SJSA1 (cell line): ENCODE results near the gene PLEKHM3. TPM values are rescaled to one million over a fixed set of nuclear protein-coding genes. Genes with fewer than 3 reads are reported as not detected.

Experiments used
- DNase-seq, 2 experiments: peaks; one replicate each; pipeline ENCODE4 v3.0.0-alpha.2; 2015 to 2020; ENCODE audit warnings: low spot score in 2 of 2, low read depth in 1 of 2
- H3K27ac ChIP-seq: fragments of 250-450 bp; sonication (Bioruptor Pico); 2 replicates; pipeline ENCODE4 v1.5.1; 2020; ENCODE audit warnings: mild to moderate bottlenecking, moderate library complexity
- H3K27me3 ChIP-seq: fragments of 250-450 bp; sonication (Bioruptor Pico); replicated peaks from 2 replicates; pipeline ENCODE4 v1.5.1; 2020; ENCODE audit warnings: mild to moderate bottlenecking, moderate library complexity
- H3K36me3 ChIP-seq: fragments of 250-450 bp; sonication (Bioruptor Pico); 2 replicates; pipeline ENCODE4 v1.5.1; 2020; ENCODE audit warnings: mild to moderate bottlenecking
- H3K4me1 ChIP-seq: fragments of 250-450 bp; sonication (Bioruptor Pico); replicated peaks from 2 replicates; pipeline ENCODE4 v1.6.1; 2021; ENCODE audit warnings: mild to moderate bottlenecking
- H3K4me3 ChIP-seq: fragments of 250-450 bp; sonication (Bioruptor Pico); 2 replicates; pipeline ENCODE4 v1.5.1; 2020; ENCODE audit warnings: mild to moderate bottlenecking
- H3K9me3 ChIP-seq: fragments of 250-450 bp; sonication (Bioruptor Pico); replicated peaks from 2 replicates; pipeline ENCODE4 v1.5.1; 2020; ENCODE audit warnings: mild to moderate bottlenecking
- total RNA-seq: library from RNA; depleted of rRNA; stranded (reverse); fragments of >200 nt; shearing (Covaris generic); gene quantifications from 2 replicates; pipeline ENCODE4 v1.2.3, GENCODE V29; 2014

The PLEKHM3 gene
- total RNA-seq, 1 experiment from 2014 or later, result 5.8 TPM

- no peak for DNase-seq
- no peaks in the 10 kb centered on the region for H3K9me3 ChIP-seq
- H3K27me3 ChIP-seq, result no peaks in the 10 kb centered on the region
- no peak overlapping the region for H3K27ac ChIP-seq
- H3K36me3 ChIP-seq, result no peaks in the 10 kb centered on the region
- no peaks in the 10 kb centered on the region for H3K4me1 ChIP-seq
- no peak overlapping the region for H3K4me3 ChIP-seq
Measured at GRCh38 chr2:208047840-208048239, 22.5 kb upstream of the PLEKHM3 start.

DNA sequence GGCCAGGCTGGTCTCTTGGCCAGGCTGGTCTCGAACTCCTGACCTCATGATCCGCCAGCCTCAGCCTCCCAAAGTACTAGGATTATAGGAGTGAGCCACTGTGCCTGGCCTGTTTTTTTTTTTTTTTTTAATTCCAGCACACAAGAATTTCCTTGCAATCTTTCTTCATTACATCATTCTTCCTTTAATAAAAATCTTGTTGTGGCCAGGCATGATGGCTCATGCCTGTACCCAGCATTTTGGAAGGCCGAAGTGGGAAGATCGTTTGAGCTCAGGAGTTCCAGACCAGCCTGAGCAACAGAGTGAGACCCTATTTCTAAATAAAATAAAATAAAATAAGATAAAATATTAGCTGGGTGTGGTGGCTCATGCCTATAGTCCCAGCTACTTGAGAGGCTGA lies 21.4 kb upstream of the PLEKHM3 start:
- no peaks in the 10 kb centered on the region for H3K36me3 ChIP-seq

GRCh38 chr2:208042450-208042849 lies 17.1 kb upstream of the PLEKHM3 start:
- DNase-seq, result no peak
- Histone ChIP-seq H3K9me3 (no peaks in the 10 kb centered on the region), H3K27me3 (no peaks in the 10 kb centered on the region; the same call in 1 of the 2 replicates), H3K36me3 (no peaks in the 10 kb centered on the region), H3K27ac (no peak overlapping the region), H3K4me1 (no peaks in the 10 kb centered on the region), H3K4me3 (no peak overlapping the region)

More for the DNA sequence above, 21.4 kb upstream of the PLEKHM3 start:
- H3K27me3 ChIP-seq, result no peaks in the 10 kb centered on the region
- no peaks in the 10 kb centered on the region for H3K4me1 ChIP-seq
- no peak overlapping the region for H3K4me3 ChIP-seq
- no peaks in the 10 kb centered on the region for H3K9me3 ChIP-seq
- no peak for DNase-seq
- no peak overlapping the region for H3K27ac ChIP-seq

DNA sequence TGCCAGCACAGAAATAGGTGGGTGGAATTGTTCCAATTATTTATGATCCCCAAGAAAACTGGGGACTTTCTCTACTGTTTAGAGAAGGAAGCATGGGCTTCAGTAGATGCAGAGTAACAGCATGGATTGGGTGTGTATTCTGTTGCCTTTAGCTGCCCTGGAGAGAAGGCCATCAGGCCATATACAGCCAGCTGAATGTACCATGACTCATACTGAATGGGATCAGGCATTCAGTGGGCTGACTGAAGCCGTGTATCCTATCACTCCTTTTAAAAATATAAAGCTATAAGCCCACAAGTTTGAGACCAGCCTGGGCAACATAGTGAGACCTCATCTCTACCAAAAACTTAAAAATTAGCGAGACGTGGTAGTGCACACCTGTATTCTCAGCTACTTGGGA lies 16.7 kb upstream of the PLEKHM3 start:
- DNase-seq, result no peak
- Histone ChIP-seq H3K27me3 (no peaks in the 10 kb centered on the region; the same call in 1 of the 2 replicates), H3K9me3 (no peaks in the 10 kb centered on the region), H3K36me3 (no peaks in the 10 kb centered on the region), H3K4me1 (no peaks in the 10 kb centered on the region), H3K27ac (no peak overlapping the region), H3K4me3 (no peak overlapping the region)

- no peak overlapping the region for H3K4me3 ChIP-seq
- no peak overlapping the region for H3K27ac ChIP-seq
- no peaks in the 10 kb centered on the region; the same call in 1 of the 2 replicates for H3K27me3 ChIP-seq
- no peaks in the 10 kb centered on the region for H3K4me1 ChIP-seq
- no peaks in the 10 kb centered on the region for H3K36me3 ChIP-seq
- no peaks in the 10 kb centered on the region for H3K9me3 ChIP-seq
- DNase-seq, result peak; percentile 37 to 74
Measured at GRCh38 chr2:208040199-208041171, 15.2 kb upstream of the PLEKHM3 start.

DNA sequence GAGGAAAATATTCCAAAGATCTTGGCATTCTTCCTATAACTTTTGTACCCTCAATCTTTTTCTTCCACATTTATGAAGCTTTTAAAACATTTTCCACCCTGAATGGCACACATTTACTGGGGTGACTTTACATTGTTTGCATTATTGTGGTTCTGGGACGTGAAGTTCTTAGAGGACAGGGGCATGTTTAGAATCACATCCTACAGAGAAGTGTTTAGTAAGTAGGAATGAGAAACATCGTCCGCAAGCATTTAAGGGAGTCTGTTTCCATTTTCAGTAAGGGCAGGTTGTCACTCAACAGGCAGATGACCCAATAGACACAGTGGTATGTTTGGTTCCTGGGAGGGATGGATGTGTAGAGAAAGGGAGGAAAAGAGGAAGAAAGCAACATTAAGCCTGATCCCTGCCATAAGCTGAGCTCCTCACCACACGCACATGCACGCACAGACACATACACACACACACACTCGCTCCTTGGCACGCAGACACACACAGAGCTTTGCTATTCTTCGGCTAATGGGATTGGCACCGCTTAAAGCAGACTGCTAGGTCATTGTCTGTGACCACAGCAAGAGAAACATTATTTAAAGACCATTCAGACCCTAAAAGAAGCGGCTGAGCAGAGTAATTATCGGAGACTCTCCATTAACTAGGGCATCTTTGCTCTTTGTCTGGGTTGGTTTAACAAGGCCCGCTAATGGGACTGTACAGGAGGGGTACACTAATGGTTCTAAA lies 14.2 kb upstream of the PLEKHM3 start:
- Histone ChIP-seq H3K27ac (no peak overlapping the region), H3K4me1 (no peaks in the 10 kb centered on the region), H3K9me3 (no peaks in the 10 kb centered on the region), H3K36me3 (no peaks in the 10 kb centered on the region), H3K27me3 (no peaks in the 10 kb centered on the region; the same call in 1 of the 2 replicates), H3K4me3 (no peak overlapping the region)
- DNase-seq, result no peak

DNA sequence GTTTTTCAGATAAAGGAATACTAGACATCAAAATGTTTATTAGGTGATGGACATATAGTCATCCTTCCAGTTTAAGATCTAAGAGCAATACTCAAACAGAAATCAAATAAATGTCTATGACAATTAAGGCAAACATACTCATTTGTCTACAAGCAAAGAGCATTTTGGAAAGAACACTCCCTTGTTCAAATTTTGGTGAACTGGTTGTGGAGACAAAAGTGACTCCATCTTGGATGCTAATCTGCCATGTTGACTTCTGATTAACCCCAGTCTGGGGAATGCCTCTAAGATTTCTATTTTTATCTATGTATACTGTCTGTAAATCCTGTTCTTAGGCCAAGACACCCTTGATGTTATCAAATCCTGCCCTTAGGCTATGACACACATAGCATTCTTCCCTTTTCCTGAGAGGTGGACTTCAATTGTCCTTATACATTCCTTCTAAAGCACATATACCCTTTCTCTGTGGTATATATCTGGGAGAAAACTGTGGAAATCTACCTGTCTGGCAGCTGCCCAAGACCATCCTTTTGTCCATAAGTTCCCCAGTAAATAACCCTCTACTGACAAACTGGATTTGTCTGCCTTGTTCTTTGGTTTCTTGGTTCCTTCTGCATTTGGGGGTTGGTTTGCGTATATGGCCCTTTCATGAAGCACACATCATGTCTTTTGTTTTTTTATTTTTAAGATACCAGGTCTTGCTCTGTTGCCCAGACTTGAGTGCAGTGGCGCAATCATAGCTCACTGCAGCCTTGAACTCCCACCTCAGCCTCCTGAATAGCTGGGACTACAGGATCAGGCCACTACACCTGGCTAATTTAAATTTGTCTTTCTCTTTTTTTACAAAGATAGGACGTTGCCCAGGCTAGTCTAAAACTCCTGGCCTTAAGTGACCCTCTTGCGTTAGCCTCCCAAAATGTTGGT lies 12.5 kb upstream of the PLEKHM3 start:
- no peaks in the 10 kb centered on the region; the same call in 1 of the 2 replicates for H3K27me3 ChIP-seq
- H3K9me3 ChIP-seq, result no peaks in the 10 kb centered on the region
- no peak overlapping the region for H3K27ac ChIP-seq
- H3K4me1 ChIP-seq, result no peaks in the 10 kb centered on the region
- DNase-seq, result no peak
- H3K4me3 ChIP-seq, result no peak overlapping the region
- no peaks in the 10 kb centered on the region for H3K36me3 ChIP-seq

DNA sequence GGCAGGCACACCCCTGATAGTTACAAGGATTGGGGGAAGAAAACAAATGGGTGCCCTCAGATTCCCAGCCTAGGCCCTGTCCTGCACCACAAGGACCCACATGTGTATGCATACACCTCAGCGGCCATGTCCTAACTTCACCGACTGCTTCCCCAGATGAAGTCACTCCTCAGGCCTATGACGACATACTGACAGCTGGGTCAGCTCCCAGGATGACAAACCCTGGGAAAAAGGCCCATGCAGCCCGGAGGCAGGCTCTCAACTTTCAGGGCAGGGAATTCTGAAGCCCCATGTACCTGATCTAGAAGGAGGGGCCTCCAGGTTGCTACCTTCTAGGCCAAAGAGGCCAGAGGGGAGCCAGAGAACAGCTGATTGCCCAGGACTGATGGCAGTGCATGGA lies 11.0 kb upstream of the PLEKHM3 start:
- Histone ChIP-seq H3K9me3 (no peaks in the 10 kb centered on the region), H3K36me3 (no peaks in the 10 kb centered on the region), H3K27ac (no peak overlapping the region), H3K4me3 (no peak overlapping the region), H3K27me3 (no peaks in the 10 kb centered on the region; the same call in 1 of the 2 replicates), H3K4me1 (no peaks in the 10 kb centered on the region)
- DNase-seq, result no peak

GRCh38 chr2:208034503-208035140 lies 9.3 kb upstream of the PLEKHM3 start:
- Histone ChIP-seq H3K27ac (no peak overlapping the region), H3K4me1 (no peaks in the 10 kb centered on the region), H3K36me3 (no peaks in the 10 kb centered on the region), H3K27me3 (no peaks in the 10 kb centered on the region; the same call in 1 of the 2 replicates), H3K9me3 (no peaks in the 10 kb centered on the region), H3K4me3 (no peak overlapping the region)
- DNase-seq, result no peak

DNA sequence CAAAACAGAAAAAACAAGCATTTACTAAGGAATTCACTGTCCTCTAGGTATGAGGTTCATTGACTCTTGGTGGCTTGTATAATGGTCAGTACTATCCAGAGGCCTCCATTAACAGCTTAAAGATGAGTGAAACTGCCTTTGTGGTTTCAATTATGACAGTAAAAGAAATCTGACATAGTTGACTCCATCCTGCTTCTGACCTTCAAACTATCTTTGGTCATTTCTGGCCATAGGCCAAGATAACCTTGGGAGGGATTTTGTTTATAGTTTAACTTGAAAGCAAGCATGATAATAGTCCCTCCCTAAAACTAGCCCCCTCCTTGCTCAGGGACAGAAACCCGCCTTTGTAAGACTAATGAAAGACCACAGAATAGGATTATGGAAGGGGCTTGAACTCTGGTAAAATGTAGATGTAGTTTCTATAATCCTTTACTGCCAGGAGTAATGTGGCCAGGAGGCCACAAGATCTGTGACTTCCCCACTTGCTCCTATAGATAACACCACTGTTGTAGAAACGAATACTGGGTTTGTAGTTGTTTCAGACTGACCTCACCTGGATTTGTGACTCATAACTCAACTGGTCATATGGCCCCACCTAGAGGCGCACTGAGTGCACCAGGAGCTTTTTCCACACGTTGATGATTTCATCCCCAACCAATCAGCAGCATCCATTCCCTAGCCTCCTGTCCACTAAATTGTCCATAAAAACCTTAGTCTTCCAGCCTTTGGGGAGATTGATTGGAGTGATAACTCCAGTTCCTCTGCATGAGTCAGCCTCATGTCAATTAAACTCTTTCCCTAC lies 8.6 kb upstream of the PLEKHM3 start:
- Histone ChIP-seq H3K27me3 (no peaks in the 10 kb centered on the region; the same call in 1 of the 2 replicates), H3K4me3 (no peak overlapping the region), H3K9me3 (no peaks in the 10 kb centered on the region), H3K27ac (no peak overlapping the region), H3K36me3 (no peaks in the 10 kb centered on the region), H3K4me1 (no peaks in the 10 kb centered on the region)
- DNase-seq, result no peak

DNA sequence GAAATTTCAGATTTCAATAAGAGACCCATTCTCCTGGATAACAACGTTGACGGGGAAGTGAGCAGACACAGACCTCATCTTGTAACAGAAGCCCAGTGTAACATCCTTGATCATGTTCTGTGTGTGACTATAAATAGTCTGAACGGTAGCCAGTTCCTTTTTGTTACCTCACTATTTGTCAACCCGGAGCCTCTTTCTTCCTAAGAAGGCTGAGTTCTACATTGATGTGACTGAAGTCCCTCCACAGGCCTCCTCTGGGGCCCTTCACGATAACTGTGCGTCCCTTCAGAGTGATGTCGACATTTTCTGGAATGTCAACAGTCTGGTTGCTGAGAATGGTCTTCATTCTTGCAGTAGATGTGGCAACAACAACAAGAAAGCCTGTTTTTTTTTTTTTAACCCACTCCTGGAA lies 6.3 kb upstream of the PLEKHM3 start:
- no peaks in the 10 kb centered on the region for H3K27me3 ChIP-seq
- no peaks in the 10 kb centered on the region for H3K4me1 ChIP-seq
- H3K36me3 ChIP-seq, result no peaks in the 10 kb centered on the region
- no peak overlapping the region for H3K27ac ChIP-seq
- no peak overlapping the region for H3K4me3 ChIP-seq
- no peaks in the 10 kb centered on the region for H3K9me3 ChIP-seq
- DNase-seq, result no peak

GRCh38 chr2:208025814-208026184 lies 472 bp upstream of the PLEKHM3 start:
- Histone ChIP-seq H3K9me3 (no peaks in the 10 kb centered on the region), H3K4me1 (peaks cover 5% of the 10 kb centered on the region), H3K4me3 (peak overlapping the region; percentile 62), H3K27me3 (no peaks in the 10 kb centered on the region), H3K27ac (peak overlapping the region; percentile 26; the same call in 1 of the 2 replicates), H3K36me3 (no peaks in the 10 kb centered on the region)
- no peak for DNase-seq
